ENCODE results near the gene TTC36.

DNA sequence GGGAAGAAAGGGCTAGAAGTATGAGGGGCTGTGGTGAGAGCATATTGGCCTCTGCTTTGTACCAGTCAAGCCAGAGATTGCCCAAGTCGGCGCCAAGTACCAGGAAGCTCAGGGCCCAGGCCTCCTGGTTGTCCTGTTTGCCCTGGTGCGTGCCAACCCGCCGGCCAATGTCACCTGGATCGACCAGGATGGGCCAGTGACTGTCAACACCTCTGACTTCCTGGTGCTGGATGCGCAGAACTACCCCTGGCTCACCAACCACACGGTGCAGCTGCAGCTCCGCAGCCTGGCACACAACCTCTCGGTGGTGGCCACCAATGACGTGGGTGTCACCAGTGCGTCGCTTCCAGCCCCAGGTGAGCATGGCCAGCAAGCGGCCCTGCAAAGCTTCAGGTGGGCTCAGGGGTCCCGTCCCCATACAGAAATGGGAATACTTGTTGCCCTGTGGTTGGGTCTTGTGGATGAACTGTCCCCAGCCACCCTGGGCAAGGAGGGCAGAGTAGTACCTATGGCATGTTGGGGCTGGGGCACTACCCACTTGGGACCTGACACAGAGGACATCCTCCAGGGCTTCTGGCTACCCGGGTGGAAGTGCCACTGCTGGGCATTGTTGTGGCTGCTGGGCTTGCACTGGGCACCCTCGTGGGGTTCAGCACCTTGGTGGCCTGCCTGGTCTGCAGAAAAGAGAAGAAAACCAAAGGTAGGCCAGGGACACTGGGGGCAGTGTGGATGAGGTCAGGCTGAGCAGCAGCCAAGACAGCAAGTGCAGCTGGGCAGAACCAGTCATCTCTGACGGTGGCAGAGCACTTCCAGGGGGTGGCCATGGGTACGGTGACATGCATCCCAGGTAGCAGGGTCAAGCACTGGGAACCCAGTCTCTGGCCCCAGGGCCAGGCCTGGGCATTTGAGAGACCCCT lies 5.8 kb downstream of the TTC36 start:
- TF ChIP-seq, protein P1, sequence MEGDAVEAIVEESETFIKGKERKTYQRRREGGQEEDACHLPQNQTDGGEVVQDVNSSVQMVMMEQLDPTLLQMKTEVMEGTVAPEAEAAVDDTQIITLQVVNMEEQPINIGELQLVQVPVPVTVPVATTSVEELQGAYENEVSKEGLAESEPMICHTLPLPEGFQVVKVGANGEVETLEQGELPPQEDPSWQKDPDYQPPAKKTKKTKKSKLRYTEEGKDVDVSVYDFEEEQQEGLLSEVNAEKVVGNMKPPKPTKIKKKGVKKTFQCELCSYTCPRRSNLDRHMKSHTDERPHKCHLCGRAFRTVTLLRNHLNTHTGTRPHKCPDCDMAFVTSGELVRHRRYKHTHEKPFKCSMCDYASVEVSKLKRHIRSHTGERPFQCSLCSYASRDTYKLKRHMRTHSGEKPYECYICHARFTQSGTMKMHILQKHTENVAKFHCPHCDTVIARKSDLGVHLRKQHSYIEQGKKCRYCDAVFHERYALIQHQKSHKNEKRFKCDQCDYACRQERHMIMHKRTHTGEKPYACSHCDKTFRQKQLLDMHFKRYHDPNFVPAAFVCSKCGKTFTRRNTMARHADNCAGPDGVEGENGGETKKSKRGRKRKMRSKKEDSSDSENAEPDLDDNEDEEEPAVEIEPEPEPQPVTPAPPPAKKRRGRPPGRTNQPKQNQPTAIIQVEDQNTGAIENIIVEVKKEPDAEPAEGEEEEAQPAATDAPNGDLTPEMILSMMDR (IDR thresholded peaks at IDR 0.05): no peak
- no peak for TF ChIP-seq POLR2A (IDR thresholded peaks at IDR 0.05)

Data from heart left ventricle (tissue), 13 donors.